Esophagus (tissue), 2 donors: ENCODE results near the gene DRGX. TPM values are rescaled to one million over a fixed set of nuclear protein-coding genes. Genes with fewer than 3 reads are reported as not detected.

Experiments
- H3K27ac ChIP-seq, 2 donors: one replicate each; pipeline ENCODE4 v1.5.1; 2013; ENCODE audit warnings: low read depth in 2 of 2, mild to moderate bottlenecking in 2 of 2, inconsistent platforms in 1 of 2, low read length in 1 of 2, moderate library complexity in 1 of 2
- H3K27me3 ChIP-seq, 2 donors: one replicate each; pipeline ENCODE4 v1.6.1; 2013; ENCODE audit warnings: low read length in 2 of 2, control low read depth in 1 of 2, mild to moderate bottlenecking in 1 of 2; ENCODE audit not compliant: insufficient read depth in 2 of 2, control insufficient read depth in 1 of 2
- H3K36me3 ChIP-seq, 2 donors: one replicate each; pipeline ENCODE4 v1.6.1; 2013; ENCODE audit warnings: low read length in 1 of 2; ENCODE audit not compliant: control insufficient read depth in 2 of 2, insufficient read depth in 2 of 2
- H3K4me1 ChIP-seq, 2 donors: one replicate each; pipeline ENCODE4 v1.6.1; 2013; ENCODE audit warnings: low read length in 1 of 2; ENCODE audit not compliant: control insufficient read depth in 2 of 2, insufficient read depth in 2 of 2
- H3K4me3 ChIP-seq, 2 donors: one replicate each; pipeline ENCODE4 v1.5.1; 2013; ENCODE audit warnings: low read length in 2 of 2, mild to moderate bottlenecking in 2 of 2, low read depth in 1 of 2, moderate library complexity in 1 of 2
- H3K9me3 ChIP-seq, 2 donors: one replicate each; pipeline ENCODE4 v1.6.1; 2013; ENCODE audit warnings: mild to moderate bottlenecking in 2 of 2, low read depth in 1 of 2, low read length in 1 of 2, moderate library complexity in 1 of 2; ENCODE audit not compliant: control insufficient read depth in 2 of 2, insufficient read depth in 1 of 2
- WGBS, 2 donors: extraction: QIAGEN DNeasy Blood & Tissue Kit; methylation state at CpG; one replicate each; pipeline ENCODE4 v1.1.7; 2013; 5-methylcytosine and 5-hydroxymethylcytosine counted together
- polyA plus RNA-seq, 2 donors: library from polyadenylated mRNA; stranded (reverse); fragments of 200-250 nt; gene quantifications; one replicate each; pipeline ENCODE4 v1.2.3, GENCODE V29; 2013
- donor health status: healthy with polysubstance abuse.
- donor health status: Bipolar disorder and iron deficiency.

DRGX gene
- polyA plus RNA-seq, 2 donors: 0.04 TPM; not detected in 1

DNA sequence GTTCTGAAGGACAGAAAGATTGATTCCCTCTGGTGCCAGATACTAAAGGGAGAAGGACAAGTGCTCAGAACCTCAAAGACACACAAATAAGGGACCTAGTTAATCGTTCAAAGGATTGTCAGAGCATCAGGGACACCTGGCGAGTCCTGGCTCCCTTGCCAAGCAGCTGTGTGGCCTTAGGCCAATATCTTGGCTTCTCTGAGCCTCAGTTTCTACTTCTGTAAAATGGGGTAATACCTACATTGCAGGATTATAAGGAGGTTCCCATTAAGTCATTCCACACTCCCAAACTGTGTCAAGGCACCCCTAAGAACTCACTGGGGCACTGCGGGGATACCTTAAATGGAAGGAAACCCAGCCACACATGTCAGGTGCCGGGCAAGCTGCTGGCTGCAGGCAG, 29.4 kb downstream of the DRGX start:
- H3K4me3 ChIP-seq: no peak overlapping the region
- no peaks in the 10 kb centered on the region for H3K9me3 ChIP-seq
- H3K36me3 ChIP-seq: no peaks in the 10 kb centered on the region
- H3K27ac ChIP-seq: no peak overlapping the region
- H3K4me1 ChIP-seq: no peaks in the 10 kb centered on the region
- WGBS, 2 donors: 73 to 75% methylated on average over 4 of the region's 4 CpGs
- no peaks in the 10 kb centered on the region for H3K27me3 ChIP-seq

DNA sequence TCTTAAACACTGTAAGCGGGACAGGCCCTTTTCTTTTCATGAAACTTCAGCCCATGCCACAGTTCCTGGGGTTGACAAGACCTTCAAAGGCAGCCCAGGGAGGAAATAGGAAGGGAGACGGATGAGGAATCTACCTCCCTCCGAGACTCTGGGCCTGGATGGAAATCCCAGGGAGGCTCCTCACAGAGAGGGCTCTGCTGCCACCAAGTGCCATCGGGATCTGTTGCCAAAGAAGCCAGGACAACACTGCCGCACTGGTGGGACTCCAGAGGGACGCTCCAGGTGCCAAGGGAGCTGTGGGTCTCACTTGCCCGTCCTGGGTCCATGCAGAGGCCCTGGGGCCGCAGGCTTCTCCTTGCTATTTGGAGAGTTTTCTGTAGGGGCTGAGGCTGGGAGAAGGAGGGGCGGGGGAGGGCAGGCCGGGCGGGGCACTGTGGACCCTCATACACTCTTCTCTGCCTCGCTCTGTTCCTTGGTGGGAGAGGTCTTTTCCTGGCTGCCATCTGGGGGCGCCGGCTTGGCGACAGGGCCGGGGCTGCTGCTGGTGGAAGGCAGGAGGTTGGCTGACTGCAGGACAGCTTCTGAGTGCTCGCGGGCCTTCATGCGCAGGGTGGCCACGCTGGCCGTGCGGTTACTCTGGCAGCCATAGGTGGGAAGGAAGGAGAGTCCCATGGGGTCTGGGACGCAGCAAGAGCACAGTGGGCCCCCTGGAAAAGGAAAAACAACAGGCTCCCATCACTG, 30.0 kb downstream of the DRGX start:
- WGBS, 2 donors: 80 to 82% methylated on average over 22 to 23 of the region's 23 CpGs

DNA sequence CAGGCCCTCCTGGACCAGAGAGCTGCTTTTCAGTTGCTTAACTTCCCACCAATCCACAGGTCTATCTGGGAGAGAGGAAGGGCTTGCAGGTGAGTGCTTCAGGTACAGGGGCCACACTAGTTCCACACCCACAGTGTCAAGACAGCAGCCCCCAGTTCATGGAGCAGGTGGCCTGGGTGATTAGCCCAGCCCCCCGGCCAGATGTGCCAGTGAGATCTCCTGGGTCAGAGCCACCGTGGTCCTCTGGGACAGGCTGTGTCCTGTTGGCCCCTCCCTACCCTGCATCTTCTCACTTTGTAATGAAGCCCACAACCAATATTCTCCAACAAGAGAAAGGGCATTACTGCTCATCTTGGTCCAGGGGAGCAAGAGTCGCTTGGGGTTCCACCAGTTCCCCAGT, 30.6 kb downstream of the DRGX start:
- H3K4me3 ChIP-seq: no peak overlapping the region
- H3K27me3 ChIP-seq: no peaks in the 10 kb centered on the region
- no peaks in the 10 kb centered on the region for H3K36me3 ChIP-seq
- no peak overlapping the region for H3K27ac ChIP-seq
- peaks cover 0 to 2% of the 10 kb centered on the region in 2 donors for H3K4me1 ChIP-seq
- 81 to 85% methylated on average over 3 of the region's 3 CpGs for WGBS, 2 donors
- H3K9me3 ChIP-seq: no peaks in the 10 kb centered on the region

More for the DNA sequence above, 30.0 kb downstream of the DRGX start:
- Histone ChIP-seq H3K27me3 (no peaks in the 10 kb centered on the region), H3K4me1 (no peaks in the 10 kb centered on the region), H3K27ac (no peak overlapping the region), H3K9me3 (no peaks in the 10 kb centered on the region), H3K36me3 (no peaks in the 10 kb centered on the region), H3K4me3 (no peak overlapping the region)

DNA sequence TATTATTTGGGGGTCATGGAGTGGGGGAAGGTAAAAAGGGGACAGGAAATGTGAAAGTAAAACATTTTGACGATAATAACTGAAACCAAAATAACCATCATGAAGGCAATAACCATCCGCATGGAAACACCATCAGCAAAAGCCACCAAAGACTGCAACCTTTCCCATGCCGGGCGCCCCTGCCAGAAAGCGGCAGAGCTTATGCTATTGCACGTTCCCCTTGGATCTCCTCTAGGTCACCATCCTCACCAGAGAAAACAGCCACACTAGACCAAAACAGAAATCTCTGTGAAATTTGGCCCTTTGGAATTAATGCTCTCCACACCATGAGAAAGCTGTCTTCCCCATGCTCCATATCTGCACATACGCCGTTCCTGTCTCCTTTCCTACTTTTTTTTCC, 31.1 kb downstream of the DRGX start:
- H3K9me3 ChIP-seq: no peaks in the 10 kb centered on the region
- no peaks in the 10 kb centered on the region for H3K27me3 ChIP-seq
- H3K4me1 ChIP-seq: peaks cover 0 to 4% of the 10 kb centered on the region in 2 donors
- no peak overlapping the region for H3K4me3 ChIP-seq
- H3K36me3 ChIP-seq: no peaks in the 10 kb centered on the region
- WGBS, 2 donors: 90 to 91% methylated on average over 8 of the region's 8 CpGs
- H3K27ac ChIP-seq: no peak overlapping the region

DNA sequence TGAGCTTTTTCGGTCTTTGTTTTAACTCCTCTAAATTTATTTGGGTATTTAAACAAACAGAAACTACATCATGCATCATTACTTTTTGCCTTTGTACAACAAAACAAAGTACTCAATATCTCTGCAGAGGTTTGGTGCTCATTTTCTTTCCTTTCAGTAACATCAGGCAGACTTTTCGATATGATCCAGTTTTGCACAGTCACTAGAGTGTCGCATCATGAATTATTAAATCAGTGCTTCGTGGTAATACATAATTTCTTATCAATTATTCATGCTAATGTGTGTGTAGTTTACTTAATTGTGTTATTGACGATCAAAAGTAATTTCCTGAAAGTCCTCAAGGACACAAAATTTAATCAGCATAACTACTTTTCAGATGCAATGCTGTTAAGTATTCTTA, 31.8 kb downstream of the DRGX start:
- H3K9me3 ChIP-seq: no peaks in the 10 kb centered on the region
- WGBS, 2 donors: 70 to 72% methylated on average over 5 of the region's 5 CpGs

DNA sequence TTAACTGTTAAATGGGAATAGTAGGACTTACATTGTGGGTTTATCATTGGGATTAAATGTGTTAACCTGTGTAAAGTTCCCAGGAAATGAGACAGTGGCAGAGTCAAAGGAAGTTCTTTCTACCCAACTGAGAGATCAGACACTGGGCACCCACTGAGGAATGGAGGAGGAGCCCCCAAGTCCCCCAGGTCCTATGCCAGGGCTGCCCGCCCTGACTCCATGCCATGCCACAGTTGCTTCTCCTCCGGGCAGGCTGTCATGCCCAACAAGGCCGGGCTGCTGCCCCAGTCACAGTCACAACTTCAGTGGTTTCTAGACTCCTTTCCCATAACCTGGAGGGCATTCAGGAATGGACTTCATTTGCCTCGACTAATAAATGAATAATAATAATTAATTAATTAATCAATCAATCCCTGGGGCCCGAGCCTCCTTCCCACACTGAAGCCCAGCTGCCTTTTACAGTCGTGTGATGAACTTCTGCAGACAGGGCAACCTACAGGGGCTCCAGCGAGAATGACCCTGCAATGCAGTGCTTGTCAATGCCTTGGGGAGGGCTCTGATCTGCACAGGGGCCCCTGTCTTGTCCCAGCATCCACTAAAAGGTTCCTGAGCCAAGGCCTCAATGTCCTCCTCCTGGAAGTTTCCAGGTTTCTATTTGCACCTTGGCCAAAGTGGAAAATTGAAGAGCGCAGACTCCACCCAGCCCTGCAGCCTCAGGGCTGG, 32.4 kb downstream of the DRGX start:
- no peak overlapping the region for H3K27ac ChIP-seq
- 82 to 88% methylated on average over 8 of the region's 8 CpGs for WGBS, 2 donors

More for the DNA sequence above, 31.8 kb downstream of the DRGX start:
- no peaks in the 10 kb centered on the region for H3K36me3 ChIP-seq
- no peaks in the 10 kb centered on the region for H3K27me3 ChIP-seq
- no peak overlapping the region for H3K27ac ChIP-seq
- H3K4me1 ChIP-seq: peaks cover 0 to 4% of the 10 kb centered on the region in 2 donors
- H3K4me3 ChIP-seq: no peak overlapping the region

DNA sequence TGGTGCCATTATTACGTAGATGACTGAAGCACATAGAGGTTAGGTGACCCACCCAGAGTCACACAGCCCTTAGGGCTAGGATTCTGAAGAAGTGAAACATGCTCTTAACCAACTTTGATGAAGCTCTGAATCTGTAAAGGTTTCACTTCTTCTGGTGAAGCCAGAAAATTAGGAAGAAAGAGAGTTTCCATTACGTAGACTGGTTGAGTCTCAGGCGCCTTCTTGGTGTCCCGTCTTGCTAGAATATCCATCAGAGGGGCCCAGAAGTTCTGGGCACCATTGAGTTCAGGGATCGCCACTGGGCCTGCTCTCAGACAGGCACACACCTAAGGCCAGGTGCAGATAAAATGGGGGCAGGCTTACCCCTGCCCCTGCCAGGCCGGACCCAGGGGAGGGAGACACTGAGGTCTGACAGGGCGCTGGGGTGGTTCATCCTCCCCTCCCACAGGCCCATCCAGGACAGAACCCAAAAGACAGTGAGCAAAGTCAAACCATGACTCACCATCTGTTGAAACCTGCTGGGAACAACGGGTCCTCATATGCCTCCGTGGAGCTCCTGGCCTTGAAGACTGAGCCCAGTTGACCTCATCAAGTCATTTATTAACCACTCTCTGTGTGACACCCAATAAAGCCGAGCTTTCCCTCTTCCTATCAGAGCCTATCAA, 33.2 kb downstream of the DRGX start:
- no peak overlapping the region for H3K27ac ChIP-seq
- 83 to 85% methylated on average over 10 of the region's 10 CpGs for WGBS, 2 donors
- H3K4me1 ChIP-seq: peaks cover 0 to 4% of the 10 kb centered on the region in 2 donors

More for the DNA sequence above, 32.4 kb downstream of the DRGX start:
- no peak overlapping the region for H3K4me3 ChIP-seq
- H3K36me3 ChIP-seq: no peaks in the 10 kb centered on the region
- H3K4me1 ChIP-seq: peaks cover 0 to 4% of the 10 kb centered on the region in 2 donors
- no peaks in the 10 kb centered on the region for H3K27me3 ChIP-seq
- H3K9me3 ChIP-seq: no peaks in the 10 kb centered on the region

DNA sequence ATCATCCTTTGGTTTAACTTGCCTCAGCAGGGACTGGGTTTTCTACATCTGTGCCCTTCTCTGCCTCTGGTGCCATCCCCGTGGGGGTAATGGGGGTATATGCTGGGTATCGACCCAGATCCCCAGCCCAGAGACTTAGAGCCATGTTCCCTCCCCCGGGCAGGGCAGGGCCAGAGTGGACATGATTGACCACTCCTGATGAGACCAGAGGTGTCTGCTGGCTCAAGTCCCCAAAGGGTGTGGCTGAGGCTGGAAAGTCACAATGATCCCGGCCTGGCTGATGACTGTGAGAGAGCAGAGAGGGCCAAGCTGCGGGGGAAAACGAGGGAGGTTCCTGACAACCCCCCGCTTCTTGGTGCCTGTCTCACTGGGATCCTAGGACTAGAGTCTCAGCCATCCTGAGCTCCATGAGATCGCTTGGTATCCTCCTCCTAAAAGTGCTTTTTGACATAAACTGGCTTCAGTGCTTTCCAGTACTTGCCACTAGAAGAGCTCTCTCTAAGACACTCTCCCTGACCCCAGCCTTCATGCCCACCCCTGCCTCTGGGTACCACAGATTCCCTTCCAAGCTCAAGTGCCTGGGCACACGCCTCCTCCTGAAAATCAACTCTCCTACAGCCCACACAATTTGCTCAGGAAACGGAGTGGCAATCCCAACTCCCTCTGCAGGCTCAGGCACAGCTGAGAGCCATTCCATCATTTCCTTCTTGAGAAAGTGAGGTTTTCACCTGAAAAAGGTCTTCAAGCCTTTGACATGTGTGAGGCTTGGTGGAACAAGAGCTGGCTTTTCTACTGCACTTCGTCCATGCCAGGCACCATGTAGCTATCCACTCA, 33.9 kb downstream of the DRGX start:
- Histone ChIP-seq H3K27ac (no peak overlapping the region), H3K36me3 (no peaks in the 10 kb centered on the region), H3K4me3 (no peak overlapping the region), H3K27me3 (no peaks in the 10 kb centered on the region), H3K9me3 (no peaks in the 10 kb centered on the region), H3K4me1 (peaks cover 0 to 4% of the 10 kb centered on the region in 2 donors)
- 73 to 74% methylated on average over 11 of the region's 11 CpGs for whole genome bisulfite sequencing, 2 donors

More for the DNA sequence above, 33.2 kb downstream of the DRGX start:
- Histone ChIP-seq H3K4me3 (no peak overlapping the region), H3K27me3 (no peaks in the 10 kb centered on the region), H3K9me3 (no peaks in the 10 kb centered on the region), H3K36me3 (no peaks in the 10 kb centered on the region)

DNA sequence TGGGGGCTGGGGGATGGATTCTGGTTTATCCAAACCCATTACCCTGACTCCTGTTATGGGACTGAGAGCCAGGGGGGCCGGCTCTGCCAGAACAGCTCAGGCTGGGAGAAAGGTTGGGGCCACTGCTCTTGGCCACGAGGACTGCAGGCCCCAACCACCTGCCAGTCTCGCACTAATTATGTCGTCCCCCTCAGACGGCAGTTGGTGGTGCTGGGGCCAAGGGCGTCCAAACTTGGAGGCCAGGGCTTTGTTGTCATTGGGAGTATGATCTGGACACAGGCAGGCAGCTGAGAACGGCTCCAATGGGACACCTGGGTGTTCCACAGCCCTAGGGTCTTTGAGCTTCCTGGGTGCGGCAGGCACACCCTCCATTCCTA, 34.7 kb downstream of the DRGX start:
- Histone ChIP-seq H3K27me3 (no peaks in the 10 kb centered on the region), H3K27ac (no peak overlapping the region), H3K36me3 (no peaks in the 10 kb centered on the region), H3K4me1 (peaks cover 0 to 4% of the 10 kb centered on the region in 2 donors), H3K4me3 (no peak overlapping the region), H3K9me3 (no peaks in the 10 kb centered on the region)
- 64 to 78% methylated on average over 8 of the region's 8 CpGs for WGBS, 2 donors
